OCI-LY3 (cell line): ENCODE data around the gene C2orf80.
"Not testable (repeated sequence)": the region's sequence is repeated elsewhere in the genome, so short reads cannot be mapped to it uniquely, and the experiment has no call there.

Experiments
- H2AFZ ChIP-seq: fragments of 200-600, 300-600 bp; shearing (Covaris generic); 2 replicates; pipeline ENCODE4 v1.6.0; 2014; ENCODE audit warnings: antibody characterized with exemption, low read depth, low read length
- H3K27ac ChIP-seq: fragments of 200-600, 300-600 bp; sonication (generic); 2 replicates; pipeline ENCODE4 v1.5.1; 2014; ENCODE audit warnings: mild to moderate bottlenecking, low read length, moderate library complexity, mixed read lengths
- H3K27me3 ChIP-seq: fragments of 200-600, 300-600 bp; sonication (generic); 2 replicates; pipeline ENCODE4 v1.6.1; 2014; ENCODE audit warnings: low read depth, low read length, mixed read lengths
- H3K36me3 ChIP-seq: fragments of 200-600, 300-600 bp; sonication (generic); replicated peaks from 2 replicates; pipeline ENCODE3; 2014; ENCODE audit warnings: low read depth, low read length, mixed read lengths
- H3K4me1 ChIP-seq: fragments of 300-600, 200-600 bp; sonication (generic); 2 replicates; pipeline ENCODE4 v1.6.1; 2014; ENCODE audit warnings: low read length, mixed read lengths
- H3K4me2 ChIP-seq: fragments of 200-600, 300-600 bp; sonication (generic); 2 replicates; pipeline ENCODE4 v1.6.1; 2014; ENCODE audit warnings: low read length, mixed read lengths
- H3K4me3 ChIP-seq: fragments of 300-600, 200-600 bp; sonication (generic); 2 replicates; pipeline ENCODE4 v1.5.1; 2014; ENCODE audit warnings: antibody characterized with exemption, mild to moderate bottlenecking, low read length, moderate library complexity
- H3K79me2 ChIP-seq: fragments of 300-600, 200-600 bp; shearing (Covaris generic); 2 replicates; pipeline ENCODE4 v1.6.1; 2014; ENCODE audit warnings: mild to moderate bottlenecking, low read length, mixed read lengths
- H3K9ac ChIP-seq: fragments of 300-600, 200-600 bp; shearing (Covaris generic); 2 replicates; pipeline ENCODE4 v1.6.0; 2014; ENCODE audit warnings: mild to moderate bottlenecking, low read length, moderate library complexity
- H3K9me3 ChIP-seq: fragments of 200-600, 300-600 bp; shearing (Covaris generic); 2 replicates; pipeline ENCODE4 v1.6.1; 2014; ENCODE audit warnings: low read length, mixed read lengths; ENCODE audit not compliant: insufficient read depth
- H4K20me1 ChIP-seq: fragments of 200-600, 300-600 bp; sonication (generic); 2 replicates; pipeline ENCODE4 v1.6.1; 2016; ENCODE audit warnings: low read length, mixed read lengths; ENCODE audit not compliant: insufficient read depth
- EZH2phosphoT487 ChIP-seq: fragments of 200-600 bp; shearing (Covaris generic); IDR thresholded peaks from 2 replicates; pipeline ENCODE4 v1.6.1; 2018; ENCODE audit warnings: antibody characterized with exemption, mixed run types, low read depth
- TF ChIP-seq, protein P1 (sequence below): fragments of 200-600, 300-600 bp; sonication (generic); IDR thresholded peaks from 2 replicates; pipeline ENCODE4 v1.5.1; 2014; ENCODE audit warnings: antibody characterized with exemption, low read length, low read depth

The C2orf80 gene

DNA sequence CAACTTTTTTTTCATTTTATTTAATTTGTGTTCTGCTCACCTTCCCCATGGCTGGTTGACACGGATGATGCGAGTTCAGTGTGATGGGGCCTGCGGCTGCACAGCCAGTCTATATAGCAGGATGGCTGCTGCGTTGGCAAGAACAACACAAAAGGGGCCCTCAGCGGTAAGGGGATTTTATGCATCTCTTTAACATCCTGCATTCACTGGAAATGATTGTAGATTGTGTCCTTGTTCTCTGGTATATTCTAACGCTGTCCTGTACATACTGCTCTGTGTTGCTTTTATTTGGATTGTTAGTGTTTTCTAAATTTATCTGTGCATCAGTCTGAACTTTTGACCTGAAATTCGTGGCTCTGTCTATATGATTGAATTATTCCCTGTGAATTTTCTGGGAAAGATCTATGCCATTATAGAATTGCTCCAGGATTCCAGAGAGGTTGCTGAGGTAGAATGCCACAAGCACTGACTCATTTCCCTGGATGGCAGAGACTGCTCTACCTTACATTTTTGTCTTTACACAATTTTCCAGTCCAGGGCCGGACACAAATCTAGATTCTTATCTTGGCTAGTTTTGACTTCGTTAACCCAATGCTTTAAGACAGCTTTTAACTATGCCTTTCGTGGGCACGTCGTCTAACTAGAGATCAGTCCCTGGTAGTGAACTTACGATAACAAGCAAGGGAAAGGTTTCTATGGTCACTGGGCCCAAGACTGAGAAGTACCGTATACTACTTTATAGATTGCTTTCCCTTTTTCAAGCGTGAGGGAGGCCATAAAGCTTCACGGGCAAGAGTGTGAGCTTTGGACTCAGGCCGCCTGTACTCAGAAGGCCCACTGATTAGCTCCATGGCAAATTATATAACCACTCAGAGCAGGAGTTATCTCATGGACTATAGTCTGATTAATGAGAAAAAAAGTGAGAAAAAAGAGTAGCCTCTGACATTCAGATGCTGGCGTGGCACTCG is 59.8 kb downstream of the C2orf80 start, which contains the start of gene CRYGC:
CRYGC (minus strand) TSS at position 85 of the 968 bp plus-strand sequence; CDS start at position 49, 36 bp downstream.
- no peaks in the 10 kb centered on the region for H3K27me3 ChIP-seq

DNA sequence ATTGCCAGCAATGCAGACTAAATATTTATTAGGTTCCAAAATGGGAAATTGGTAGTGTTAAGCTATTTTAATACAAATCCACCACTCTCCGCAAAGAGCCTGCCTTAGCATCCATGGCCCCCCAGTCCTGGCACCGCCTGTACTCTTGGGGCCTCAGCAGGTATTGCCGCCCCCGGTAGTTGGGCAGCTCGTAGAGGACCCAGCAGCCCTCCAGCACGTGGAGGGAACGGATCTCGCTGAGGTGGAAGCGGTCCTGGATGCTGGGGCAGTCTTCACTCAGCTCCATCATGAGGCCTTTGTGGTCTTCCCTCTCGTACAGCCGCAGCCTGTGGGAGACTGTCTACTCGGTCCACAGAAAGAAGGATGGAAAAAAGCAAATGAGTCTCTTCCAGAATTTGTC is 61.7 kb downstream of the C2orf80 start:
- Histone ChIP-seq H4K20me1 (no peaks in the 10 kb centered on the region), H3K4me2 (no peak overlapping the region), H3K4me1 (no peaks in the 10 kb centered on the region), H3K36me3 (no peaks in the 10 kb centered on the region), H2AFZ (no peak overlapping the region), H3K27ac (no peak overlapping the region), H3K4me3 (no peak overlapping the region), H3K79me2 (no peaks in the 10 kb centered on the region), H3K9ac (no peak overlapping the region), H3K9me3 (no peaks in the 10 kb centered on the region), H3K27me3 (no peaks in the 10 kb centered on the region)
- no peak for TF ChIP-seq EZH2phosphoT487
- TF ChIP-seq, protein P1, sequence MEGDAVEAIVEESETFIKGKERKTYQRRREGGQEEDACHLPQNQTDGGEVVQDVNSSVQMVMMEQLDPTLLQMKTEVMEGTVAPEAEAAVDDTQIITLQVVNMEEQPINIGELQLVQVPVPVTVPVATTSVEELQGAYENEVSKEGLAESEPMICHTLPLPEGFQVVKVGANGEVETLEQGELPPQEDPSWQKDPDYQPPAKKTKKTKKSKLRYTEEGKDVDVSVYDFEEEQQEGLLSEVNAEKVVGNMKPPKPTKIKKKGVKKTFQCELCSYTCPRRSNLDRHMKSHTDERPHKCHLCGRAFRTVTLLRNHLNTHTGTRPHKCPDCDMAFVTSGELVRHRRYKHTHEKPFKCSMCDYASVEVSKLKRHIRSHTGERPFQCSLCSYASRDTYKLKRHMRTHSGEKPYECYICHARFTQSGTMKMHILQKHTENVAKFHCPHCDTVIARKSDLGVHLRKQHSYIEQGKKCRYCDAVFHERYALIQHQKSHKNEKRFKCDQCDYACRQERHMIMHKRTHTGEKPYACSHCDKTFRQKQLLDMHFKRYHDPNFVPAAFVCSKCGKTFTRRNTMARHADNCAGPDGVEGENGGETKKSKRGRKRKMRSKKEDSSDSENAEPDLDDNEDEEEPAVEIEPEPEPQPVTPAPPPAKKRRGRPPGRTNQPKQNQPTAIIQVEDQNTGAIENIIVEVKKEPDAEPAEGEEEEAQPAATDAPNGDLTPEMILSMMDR, result no peak

More for the DNA sequence above, 59.8 kb downstream of the C2orf80 start, which contains the start of gene CRYGC:
- TF ChIP-seq EZH2phosphoT487, result no peak
- TF ChIP-seq, protein P1, result no peak
- Histone ChIP-seq H3K79me2 (no peaks in the 10 kb centered on the region), H3K4me1 (no peaks in the 10 kb centered on the region), H4K20me1 (no peaks in the 10 kb centered on the region), H3K4me3 (no peak within 1 kb of the TSS), H3K36me3 (no peaks in the 10 kb centered on the region), H2AFZ (no peak within 1 kb of the TSS), H3K27ac (no peak within 1 kb of the TSS), H3K9ac (no peak within 1 kb of the TSS), H3K4me2 (no peak within 1 kb of the TSS), H3K9me3 (no peaks in the 10 kb centered on the region)

DNA sequence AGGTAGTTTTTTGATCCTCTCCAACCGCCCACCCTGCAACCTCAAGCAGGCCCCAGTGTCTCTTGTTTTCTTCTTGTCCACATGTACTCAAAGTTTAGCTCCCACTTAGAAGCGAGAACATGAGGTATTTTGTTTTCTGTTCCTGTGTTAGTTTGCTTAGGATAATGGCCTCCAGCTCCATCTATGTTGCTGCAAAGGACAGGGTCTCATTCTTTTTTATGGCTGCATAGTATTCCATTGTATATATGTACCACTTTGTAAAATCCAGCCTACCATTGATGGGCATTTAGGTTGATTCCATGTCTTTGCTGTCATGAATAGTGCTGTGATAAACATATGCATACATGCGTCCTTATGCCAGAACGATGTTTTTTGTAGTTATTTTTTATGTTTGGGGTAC is 62.7 kb downstream of the C2orf80 start:
- no peaks in the 10 kb centered on the region for H3K4me1 ChIP-seq
- H3K4me2 ChIP-seq, result no peak overlapping the region
- no peaks in the 10 kb centered on the region for H3K27me3 ChIP-seq
- H3K9ac ChIP-seq, result no peak overlapping the region
- H3K79me2 ChIP-seq, result no peaks in the 10 kb centered on the region
- no peak overlapping the region for H3K27ac ChIP-seq
- H2AFZ ChIP-seq, result no peak overlapping the region
- no peaks in the 10 kb centered on the region for H3K9me3 ChIP-seq
- no peak overlapping the region for H3K4me3 ChIP-seq
- TF ChIP-seq EZH2phosphoT487, result no peak
- TF ChIP-seq, protein P1, result no peak
- H4K20me1 ChIP-seq, result no peaks in the 10 kb centered on the region
- no peaks in the 10 kb centered on the region for H3K36me3 ChIP-seq

DNA sequence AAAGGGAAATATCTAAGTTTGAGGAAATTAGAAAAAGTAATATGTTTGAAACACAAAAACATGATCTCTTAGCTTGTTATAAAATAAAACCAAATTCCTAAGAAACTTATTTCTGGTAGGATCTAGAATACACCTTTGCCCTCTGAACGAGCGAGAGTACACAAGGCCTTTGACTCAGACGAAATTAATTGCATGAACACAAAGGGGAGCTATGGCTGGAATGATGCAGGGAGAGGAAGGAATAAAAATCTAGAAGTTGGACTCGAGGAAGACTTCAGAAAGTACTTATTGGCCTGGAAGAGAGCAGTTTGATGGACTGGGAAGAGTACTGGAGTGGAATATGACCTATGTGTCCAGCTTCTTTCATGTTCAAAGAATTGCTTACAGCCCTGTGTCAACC is 64.6 kb downstream of the C2orf80 start:
- TF ChIP-seq EZH2phosphoT487, result no peak
- TF ChIP-seq, protein P1, result no peak
- Histone ChIP-seq H3K27me3 (no peaks in the 10 kb centered on the region), H3K4me3 (no peak overlapping the region), H3K9me3 (no peaks in the 10 kb centered on the region), H3K36me3 (no peaks in the 10 kb centered on the region), H3K9ac (no peak overlapping the region), H2AFZ (no peak overlapping the region), H4K20me1 (no peaks in the 10 kb centered on the region), H3K27ac (no peak overlapping the region), H3K4me2 (no peak overlapping the region), H3K79me2 (no peaks in the 10 kb centered on the region), H3K4me1 (no peaks in the 10 kb centered on the region)

DNA sequence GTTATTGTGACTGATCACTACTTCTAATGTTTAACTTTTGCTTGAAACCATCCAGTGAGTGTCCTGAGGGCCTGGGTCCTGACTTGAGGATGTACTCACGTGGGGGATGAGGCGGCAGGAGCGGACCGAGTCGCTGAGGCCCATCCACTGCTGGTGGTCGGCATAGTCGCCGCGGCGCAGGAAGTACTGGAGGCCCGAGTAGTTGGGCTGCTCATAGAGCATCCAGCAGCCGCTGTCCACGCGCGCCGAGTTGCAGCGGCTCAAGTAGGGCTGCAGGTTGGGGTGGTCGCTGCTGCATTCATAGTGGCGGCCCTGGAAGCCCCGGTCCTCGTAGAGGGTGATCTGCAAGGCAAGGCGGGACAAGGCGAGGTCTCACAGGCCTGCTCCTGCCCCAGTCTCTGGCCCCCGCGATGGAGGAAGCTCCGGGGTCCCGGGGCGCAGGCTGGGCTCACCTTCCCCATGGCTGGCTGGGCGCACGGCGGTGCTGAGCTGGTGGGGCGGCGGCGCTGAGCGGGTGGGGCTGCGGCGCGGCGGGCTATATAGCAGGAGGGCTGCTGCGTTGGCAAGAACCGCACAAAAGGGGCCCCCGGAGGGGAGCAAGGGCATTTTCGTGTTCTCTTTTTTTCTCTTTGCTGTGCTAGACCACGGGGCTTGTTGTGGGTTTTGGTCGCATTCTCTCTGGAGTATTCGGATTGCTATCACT is 65.7 kb downstream of the C2orf80 start, which contains the start of gene CRYGD:
CRYGD (minus strand) TSS at position 512 of the 703 bp plus-strand sequence; CDS start at position 461, 51 bp downstream.
- H3K36me3 ChIP-seq, H3K4me1 ChIP-seq, H3K4me3 ChIP-seq, H4K20me1 ChIP-seq, H3K9me3 ChIP-seq, H3K27ac ChIP-seq, H3K27me3 ChIP-seq, H3K79me2 ChIP-seq, H3K9ac ChIP-seq, H2AFZ ChIP-seq, H3K4me2 ChIP-seq: not testable (repeated sequence)
